Transverse colon (tissue), 4 donors: ENCODE results near the gene MEIS2. TPM values are rescaled to one million over a fixed set of nuclear protein-coding genes. Genes with fewer than 3 reads are reported as not detected.

Experiments used
- DNase-seq: peaks from one replicate; pipeline ENCODE4 v3.0.0-alpha.2; 2019
- H3K27ac ChIP-seq, 4 donors: fragments of 200-600 bp; sonication (generic); 2 replicates each; pipeline ENCODE4 v1.5.1; 2016 to 2018; ENCODE audit warnings: inconsistent platforms in 4 of 4
- H3K27me3 ChIP-seq: fragments of 200-600 bp; sonication (generic); 2 replicates; pipeline ENCODE4 v1.5.1; 2017; ENCODE audit warnings: inconsistent platforms
- H3K36me3 ChIP-seq, 4 donors: fragments of 200-600 bp; sonication (generic); 2 replicates each; pipeline ENCODE4 v1.5.1; 2017 to 2019; ENCODE audit warnings: inconsistent platforms in 4 of 4
- H3K4me1 ChIP-seq, 4 donors: fragments of 200-600 bp; sonication (generic); 2 replicates each; pipeline ENCODE4 v1.5.1; 2017 to 2020; ENCODE audit warnings: inconsistent platforms in 4 of 4
- H3K4me3 ChIP-seq, 4 donors: fragments of 200-600 bp; sonication (generic); 1 replicate in 1 of 4; 2 replicates in 3 of 4; pipeline versions ENCODE4 v1.5.1 to v1.6.1; 2017 to 2019; ENCODE audit warnings: inconsistent platforms in 4 of 4
- H3K9me3 ChIP-seq, 2 donors: fragments of 200-600 bp; sonication (generic); 2 replicates each; pipeline ENCODE4 v1.5.1; 2017 to 2019; ENCODE audit warnings: inconsistent platforms in 2 of 2
- EP300 ChIP-seq: sonication (generic); formaldehyde crosslinking; IDR thresholded peaks from one replicate; pipeline ENCODE4 v1.6.1; 2017; ENCODE audit warnings: antibody characterized with exemption, low read depth
- POLR2A ChIP-seq: fragments of 450-650 bp; IDR thresholded peaks from one replicate; pipeline ENCODE4 v1.6.1; 2016; ENCODE audit warnings: antibody characterized with exemption, mild to moderate bottlenecking, moderate library complexity
- POLR2AphosphoS5 ChIP-seq, 3 donors: sonication (generic); formaldehyde crosslinking; IDR thresholded peaks; one replicate each; pipeline ENCODE4 v1.6.1; 2016; ENCODE audit warnings: antibody characterized with exemption in 3 of 3
- WGBS, 2 donors: methylation state at CpG; one replicate each; pipeline ENCODE4 v1.1.5; 2018; ENCODE audit warnings: low coverage in 1 of 2; 5-methylcytosine and 5-hydroxymethylcytosine counted together
- in situ Hi-C, 4 donors: fragments of 200-750 bp; cut with MboI; loops; one replicate each; pipeline versions ENCODE4 v1.15.0 to v1.15.1; 2017; ENCODE audit warnings: low sequenced_read_pairs in 3 of 4, low pct_ligation_motif_present in 1 of 4, low pct_unique_long_range_greater_than_20kb in 1 of 4
- intact Hi-C: fragments of 100-400 bp; cut with DNase I; formaldehyde crosslinking; loops from one replicate; pipeline ENCODE4 v1.15.1; 2023; ENCODE audit warnings: low total_unique reads
- total RNA-seq, 4 donors: library from RNA; depleted of rRNA; stranded (reverse); fragments of >200 nt; gene quantifications; one replicate each; pipeline ENCODE4 v1.1.0, GENCODE V29; 2016
- TF ChIP-seq, protein P1 (sequence below), 5 experiments: fragments of 200-600 bp in 3 of 5; fragments of 450-650 bp in 2 of 5; sonication (generic) in 3 of 5; IDR thresholded peaks; 1 replicate in 2 of 5; 2 replicates in 3 of 5; pipeline ENCODE4 v1.5.1; 2016 to 2017; ENCODE audit warnings: antibody characterized with exemption in 5 of 5, inconsistent platforms in 3 of 5, mild to moderate bottlenecking in 2 of 5, moderate library complexity in 1 of 5

Gene MEIS2
- total RNA-seq, 4 donors from 2014 or later, result 16.5 to 43.4 (median 32.7) TPM

DNA sequence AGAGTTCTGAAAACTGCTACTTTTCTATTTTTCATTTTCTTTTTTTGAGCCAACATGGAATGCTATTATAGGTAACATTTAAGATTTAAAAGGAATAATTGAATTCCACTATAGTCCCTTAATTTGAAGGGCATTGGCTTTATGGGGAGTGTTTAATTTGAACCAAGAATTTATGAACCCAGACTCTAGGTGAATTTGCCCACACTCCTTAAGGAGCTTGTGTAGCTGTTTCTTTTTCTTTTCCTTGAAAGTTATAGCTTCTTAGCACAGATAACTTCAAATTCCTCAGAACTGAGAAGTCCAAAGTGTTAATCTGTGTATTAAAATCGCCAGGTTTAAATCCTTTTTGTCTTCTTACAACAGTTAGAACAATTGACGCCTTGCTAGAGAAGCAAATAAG, 4.7 kb upstream of the MEIS2 start:
- no peak for DNase-seq
- Histone ChIP-seq H3K4me1 (peaks cover 0 to 13% (median 2%) of the 10 kb centered on the region in 4 donors), H3K27ac (peak overlapping the region; percentile 82 to 98 (median 90)), H3K36me3 (no peaks in the 10 kb centered on the region), H3K9me3 (no peaks in the 10 kb centered on the region), H3K4me3 (peak overlapping the region in 2 of 4 donors; percentile 23 to 48), H3K27me3 (peaks cover 93% of the 10 kb centered on the region)
- 34 to 44% methylated on average over 2 of the region's 2 CpGs for WGBS, 2 donors
- intact Hi-C loops, result loop anchor here (5.0 to 10.0 kb wide), 2 partner anchors 298 to 500 kb away; no protein-coding TSS in a partner anchor
- in situ Hi-C loops, result loop anchor here (10.0 to 25.0 kb wide), 3 partner anchors 218 to 1593 kb away; no protein-coding TSS in a partner anchor
- no peak for TF ChIP-seq POLR2A
- TF ChIP-seq, protein P1, sequence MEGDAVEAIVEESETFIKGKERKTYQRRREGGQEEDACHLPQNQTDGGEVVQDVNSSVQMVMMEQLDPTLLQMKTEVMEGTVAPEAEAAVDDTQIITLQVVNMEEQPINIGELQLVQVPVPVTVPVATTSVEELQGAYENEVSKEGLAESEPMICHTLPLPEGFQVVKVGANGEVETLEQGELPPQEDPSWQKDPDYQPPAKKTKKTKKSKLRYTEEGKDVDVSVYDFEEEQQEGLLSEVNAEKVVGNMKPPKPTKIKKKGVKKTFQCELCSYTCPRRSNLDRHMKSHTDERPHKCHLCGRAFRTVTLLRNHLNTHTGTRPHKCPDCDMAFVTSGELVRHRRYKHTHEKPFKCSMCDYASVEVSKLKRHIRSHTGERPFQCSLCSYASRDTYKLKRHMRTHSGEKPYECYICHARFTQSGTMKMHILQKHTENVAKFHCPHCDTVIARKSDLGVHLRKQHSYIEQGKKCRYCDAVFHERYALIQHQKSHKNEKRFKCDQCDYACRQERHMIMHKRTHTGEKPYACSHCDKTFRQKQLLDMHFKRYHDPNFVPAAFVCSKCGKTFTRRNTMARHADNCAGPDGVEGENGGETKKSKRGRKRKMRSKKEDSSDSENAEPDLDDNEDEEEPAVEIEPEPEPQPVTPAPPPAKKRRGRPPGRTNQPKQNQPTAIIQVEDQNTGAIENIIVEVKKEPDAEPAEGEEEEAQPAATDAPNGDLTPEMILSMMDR (IDR thresholded peaks at IDR 0.05), result no peak
- TF ChIP-seq EP300, result no peak
- TF ChIP-seq POLR2AphosphoS5 (IDR thresholded peaks at IDR 0.05), result no peak

DNA sequence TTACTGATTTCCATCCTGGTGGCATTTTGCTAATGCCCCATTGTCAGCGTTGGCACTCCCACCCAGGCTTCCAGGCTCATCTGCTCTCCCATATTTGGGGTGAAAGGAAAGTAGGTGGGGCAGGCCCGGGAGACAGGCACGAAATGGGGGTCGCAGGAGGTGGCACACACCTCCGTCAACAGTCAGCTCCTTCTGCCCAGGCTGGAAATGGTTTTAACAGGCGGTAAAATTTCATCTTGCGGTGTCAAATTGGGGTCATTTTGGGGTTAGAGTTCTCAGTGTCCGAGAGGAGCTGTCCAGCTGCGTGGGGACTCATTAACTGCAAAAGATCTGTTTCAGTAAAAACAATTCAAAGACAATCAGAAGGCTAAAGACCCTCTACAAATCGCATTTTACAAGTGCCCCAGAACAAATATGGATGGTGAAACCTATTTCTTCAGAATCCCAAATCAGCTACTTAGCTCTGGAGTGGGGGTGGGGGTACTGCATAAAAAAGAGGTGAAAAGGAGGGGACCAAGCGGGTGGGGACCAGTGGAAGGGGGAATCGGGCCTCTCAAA, 4.2 kb upstream of the MEIS2 start:
- no peak for DNase-seq
- Histone ChIP-seq H3K4me1 (peaks cover 0 to 17% (median 2%) of the 10 kb centered on the region in 4 donors), H3K27ac (peak overlapping the region; percentile 82 to 98 (median 90)), H3K9me3 (no peaks in the 10 kb centered on the region), H3K36me3 (no peaks in the 10 kb centered on the region), H3K27me3 (peaks cover 93% of the 10 kb centered on the region), H3K4me3 (peak overlapping the region; percentile 10 to 70 (median 36))
- intact Hi-C loops (loop anchor here (10.0 kb wide), 1 partner anchor 500 kb away; no protein-coding TSS in a partner anchor), in situ Hi-C loops (loop anchor here (10.0 to 25.0 kb wide), 3 partner anchors 217 to 1592 kb away; no protein-coding TSS in a partner anchor)
- WGBS, 2 donors, result 25 to 44% methylated on average over 3 to 12 of the region's 12 CpGs
- no peak for TF ChIP-seq POLR2AphosphoS5 (IDR thresholded peaks at IDR 0.05)
- TF ChIP-seq EP300, result no peak
- TF ChIP-seq, protein P1 (IDR thresholded peaks at IDR 0.05), result no peak
- TF ChIP-seq POLR2A, result no peak

DNA sequence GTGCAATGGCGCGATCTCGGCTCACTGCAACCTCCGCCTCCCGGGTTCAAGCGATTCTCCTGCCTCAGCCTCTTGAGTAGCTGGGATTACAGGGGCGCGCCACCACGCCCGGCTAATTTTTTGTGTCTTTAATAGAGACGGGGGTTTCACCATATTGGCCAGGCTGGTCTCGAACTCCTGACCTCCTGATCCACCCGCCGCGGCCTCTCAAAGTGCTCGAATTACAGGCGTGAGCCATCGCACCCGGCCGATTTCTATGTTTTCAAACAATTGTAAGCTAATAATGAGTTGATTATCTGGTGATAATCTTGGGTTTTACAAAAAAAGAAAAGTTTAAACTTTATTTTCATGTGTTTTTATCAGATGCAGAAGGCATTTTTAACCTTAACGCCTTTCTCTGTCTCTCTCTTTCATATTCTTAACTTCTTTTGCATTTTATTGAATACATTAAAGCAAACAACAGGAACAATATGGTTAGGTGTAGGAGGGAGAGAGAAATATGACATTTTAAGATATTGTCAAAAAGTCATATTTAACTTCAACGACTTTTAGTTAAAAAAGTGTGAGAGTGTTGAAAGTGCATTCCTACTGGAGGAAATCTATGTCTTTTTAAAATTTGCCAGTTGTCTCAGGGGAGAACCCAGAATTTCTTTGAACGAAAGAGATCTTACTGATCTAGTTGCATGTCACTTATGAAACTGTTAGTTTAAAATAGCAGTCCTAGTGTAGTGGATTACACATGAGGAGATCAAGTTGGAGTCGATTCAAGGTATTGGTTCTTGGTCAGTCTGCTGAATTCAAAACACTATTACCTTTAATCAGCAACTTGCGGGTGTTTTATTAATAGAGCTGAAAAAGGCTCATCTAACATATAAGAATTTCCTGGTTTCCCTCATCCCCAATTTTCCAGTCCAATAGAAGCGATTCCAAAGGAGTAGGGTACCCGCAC, 3.4 kb upstream of the MEIS2 start:
- Histone ChIP-seq H3K36me3 (no peaks in the 10 kb centered on the region), H3K27me3 (peaks cover 93% of the 10 kb centered on the region), H3K4me1 (peaks cover 0 to 23% (median 2%) of the 10 kb centered on the region in 4 donors), H3K4me3 (peak overlapping the region; percentile 10 to 72 (median 59)), H3K27ac (peak overlapping the region; percentile 82 to 98 (median 90)), H3K9me3 (no peaks in the 10 kb centered on the region)
- in situ Hi-C loops, result loop anchor here (10.0 to 25.0 kb wide), 3 partner anchors 216 to 1591 kb away; no protein-coding TSS in a partner anchor
- intact Hi-C loops, result loop anchor here (10.0 kb wide), 1 partner anchor 499 kb away; no protein-coding TSS in a partner anchor
- WGBS, 2 donors, result 43 to 56% methylated on average over 12 to 27 of the region's 27 CpGs
- TF ChIP-seq, protein P1 (IDR thresholded peaks at IDR 0.05), result no peak
- TF ChIP-seq POLR2A, result no peak
- no peak for TF ChIP-seq POLR2AphosphoS5 (IDR thresholded peaks at IDR 0.05)
- TF ChIP-seq EP300, result no peak
- no peak for DNase-seq

DNA sequence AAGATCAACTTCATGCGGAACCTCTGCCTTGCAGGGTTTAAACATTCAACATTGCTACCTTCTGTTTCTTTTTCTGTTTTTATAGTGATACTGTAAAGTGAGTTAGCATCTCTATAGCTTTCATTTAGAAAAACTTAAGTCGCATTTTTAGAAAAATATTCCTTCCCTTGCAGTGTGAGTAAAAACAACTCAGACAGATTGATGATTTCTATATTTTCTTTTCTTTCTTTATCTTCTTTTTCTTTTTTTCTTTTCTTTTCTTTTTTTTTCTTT, 2.8 kb upstream of the MEIS2 start:
- Histone ChIP-seq H3K4me1 (peaks cover 0 to 29% (median 4%) of the 10 kb centered on the region in 4 donors), H3K27me3 (peaks cover 93% of the 10 kb centered on the region), H3K36me3 (no peaks in the 10 kb centered on the region), H3K9me3 (no peaks in the 10 kb centered on the region), H3K27ac (peak overlapping the region; percentile 82 to 98 (median 90)), H3K4me3 (peak overlapping the region; percentile 48 to 72 (median 66))
- TF ChIP-seq POLR2AphosphoS5 (IDR thresholded peaks at IDR 0.05) (no peak), EP300 (no peak)
- intact Hi-C loops, result loop anchor here (10.0 kb wide), 1 partner anchor 498 kb away; no protein-coding TSS in a partner anchor
- in situ Hi-C loops, result loop anchor here (10.0 to 25.0 kb wide), 3 partner anchors 216 to 1591 kb away; no protein-coding TSS in a partner anchor
- no peak for DNase-seq
- 32 to 45% methylated on average over 2 of the region's 2 CpGs for WGBS, 2 donors
